ENCODE data around the gene TMC2.
A peak's percentile ranks its signal among the peaks of the same experiment; 100 is the strongest.

TMC2 gene

GRCh38 chr20:2654384-2654822 lies 118.0 kb downstream of the TMC2 start:
- TF ChIP-seq CTCF (IDR thresholded peaks at IDR 0.05; ENCODE audit: low read depth, low read length), result no peak
- no peaks in the 10 kb centered on the region for H3K27me3 ChIP-seq
- H3K36me3 ChIP-seq, result peaks cover 58% of the 10 kb centered on the region
- DNase-seq, result no peak
- H3K4me3 ChIP-seq (ENCODE audit: low read depth, low read length), result peak overlapping the region; percentile 95
- no peaks in the 10 kb centered on the region for H3K4me1 ChIP-seq
- H3K9me3 ChIP-seq, result no peaks in the 10 kb centered on the region

- DNase-seq, result no peak
- no peak for TF ChIP-seq CTCF (IDR thresholded peaks at IDR 0.05; ENCODE audit: low read depth, low read length)
- H3K9me3 ChIP-seq, result no peaks in the 10 kb centered on the region
- no peaks in the 10 kb centered on the region for H3K4me1 ChIP-seq
- peaks cover 58% of the 10 kb centered on the region for H3K36me3 ChIP-seq
- peak overlapping the region; percentile 95 for H3K4me3 ChIP-seq (ENCODE audit: low read depth, low read length)
- H3K27me3 ChIP-seq, result no peaks in the 10 kb centered on the region
Measured at GRCh38 chr20:2654831-2655230, 118.5 kb downstream of the TMC2 start.

DNA sequence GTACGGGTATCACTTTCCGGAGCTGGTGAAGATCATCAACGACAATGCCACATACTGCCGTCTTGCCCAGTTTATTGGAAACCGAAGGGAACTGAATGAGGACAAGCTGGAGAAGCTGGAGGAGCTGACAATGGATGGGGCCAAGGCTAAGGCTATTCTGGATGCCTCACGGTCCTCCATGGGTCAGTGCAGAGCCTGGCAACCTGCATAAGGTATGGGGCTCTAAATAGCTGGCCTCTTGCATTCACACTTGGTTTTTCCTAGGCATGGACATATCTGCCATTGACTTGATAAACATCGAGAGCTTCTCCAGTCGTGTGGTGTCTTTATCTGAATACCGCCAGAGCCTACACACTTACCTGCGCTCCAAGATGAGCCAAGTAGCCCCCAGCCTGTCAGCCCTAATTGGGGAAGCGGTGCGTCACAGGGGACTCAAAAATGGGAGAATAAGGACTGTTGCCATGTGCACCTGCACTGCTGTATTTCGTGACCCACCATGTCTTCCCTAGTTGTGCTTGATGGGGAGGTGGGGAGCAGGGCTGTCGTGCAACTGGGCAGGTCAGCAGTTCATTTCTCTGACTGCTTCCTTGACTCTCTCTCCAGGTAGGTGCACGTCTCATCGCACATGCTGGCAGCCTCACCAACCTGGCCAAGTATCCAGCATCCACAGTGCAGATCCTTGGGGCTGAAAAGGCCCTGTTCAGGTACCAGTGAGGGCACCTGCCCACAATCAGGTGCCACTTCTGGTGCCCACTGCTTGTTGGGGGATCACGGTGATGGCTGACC lies 119.2 kb downstream of the TMC2 start:
- no peak for DNase-seq

GRCh38 chr20:2656471-2657117 lies 120.2 kb downstream of the TMC2 start:
- no peak for TF ChIP-seq CTCF (IDR thresholded peaks at IDR 0.05; ENCODE audit: low read depth, low read length)
- Histone ChIP-seq H3K36me3 (peaks cover 58% of the 10 kb centered on the region), H3K27me3 (no peaks in the 10 kb centered on the region), H3K9me3 (no peaks in the 10 kb centered on the region), H3K4me1 (no peaks in the 10 kb centered on the region), H3K4me3 (ENCODE audit: low read depth, low read length) (no peak overlapping the region)
- DNase-seq, result no peak

More for the DNA sequence above, 119.2 kb downstream of the TMC2 start:
- Histone ChIP-seq H3K27me3 (no peaks in the 10 kb centered on the region), H3K9me3 (no peaks in the 10 kb centered on the region), H3K4me3 (ENCODE audit: low read depth, low read length) (no peak overlapping the region), H3K36me3 (peaks cover 58% of the 10 kb centered on the region), H3K4me1 (no peaks in the 10 kb centered on the region)
- TF ChIP-seq CTCF (IDR thresholded peaks at IDR 0.05; ENCODE audit: low read depth, low read length), result no peak

- no peak for TF ChIP-seq CTCF (IDR thresholded peaks at IDR 0.05; ENCODE audit: low read depth, low read length)
- Histone ChIP-seq H3K4me1 (no peaks in the 10 kb centered on the region), H3K36me3 (peaks cover 58% of the 10 kb centered on the region), H3K27me3 (no peaks in the 10 kb centered on the region), H3K9me3 (no peaks in the 10 kb centered on the region), H3K4me3 (ENCODE audit: low read depth, low read length) (no peak overlapping the region)
- DNase-seq, result no peak
Measured at GRCh38 chr20:2657241-2657640, 120.9 kb downstream of the TMC2 start.

DNA sequence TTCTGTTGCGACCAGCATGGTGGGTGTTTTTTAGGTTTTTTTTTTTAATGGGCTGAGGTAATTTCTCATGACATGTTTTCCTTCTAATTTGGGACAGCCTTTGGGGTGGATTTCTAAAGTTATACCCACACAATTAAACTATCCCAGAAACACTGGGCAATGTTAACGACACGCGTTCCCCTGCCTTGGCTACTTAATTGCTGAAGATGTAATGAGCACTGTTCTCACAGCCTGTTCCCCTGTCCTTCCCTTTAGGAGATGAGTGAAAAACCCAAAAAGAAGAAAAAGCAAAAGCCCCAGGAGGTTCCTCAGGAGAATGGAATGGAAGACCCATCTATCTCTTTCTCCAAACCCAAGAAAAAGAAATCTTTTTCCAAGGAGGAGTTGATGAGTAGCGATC lies 121.3 kb downstream of the TMC2 start:
- Histone ChIP-seq H3K4me1 (no peaks in the 10 kb centered on the region), H3K9me3 (no peaks in the 10 kb centered on the region), H3K4me3 (ENCODE audit: low read depth, low read length) (no peak overlapping the region), H3K27me3 (no peaks in the 10 kb centered on the region), H3K36me3 (peaks cover 57% of the 10 kb centered on the region)
- no peak for TF ChIP-seq CTCF (IDR thresholded peaks at IDR 0.05; ENCODE audit: low read depth, low read length)
- DNase-seq, result no peak

Data from BE2C (cell line).